ENCODE measurements around the gene RTEL1. TPM values are rescaled to one million over a fixed set of nuclear protein-coding genes. Genes with fewer than 3 reads are reported as not detected.

The RTEL1 gene
- total and polyA plus RNA-seq, 9 of the 15 experiments (the other 6 are each of a cell fraction or from before 2014, with no cell fraction given) = 0.36 to 61.0 (median 17.9) TPM

GRCh38 chr20:63740070-63740626 is 82.0 kb downstream of the RTEL1 start (continued):
- TF ChIP-seq UBTF (IDR thresholded peaks at IDR 0.05; ENCODE audit: borderline replicate concordance in 1 of 2, low read depth in 2 of 2, low read length in 2 of 2) (no peak), CAMTA2 (CRISPR knock-in tag; conservative IDR thresholded peaks at IDR 0.05) (no peak), GTF2E2 (tag; IDR thresholded peaks at IDR 0.05) (no peak), CREM (IDR thresholded peaks at IDR 0.05; ENCODE audit: low read depth) (no peak), ELK1 (CRISPR knock-in tag; IDR thresholded peaks at IDR 0.05) (no peak), HLTF (IDR thresholded peaks at IDR 0.05) (no peak), ZNF583 (CRISPR knock-in tag; IDR thresholded peaks at IDR 0.05) (0 out of 2 replicates have a peak, but pooled peaks have one; percentile 39), ZNF232 (CRISPR knock-in tag; IDR thresholded peaks at IDR 0.05) (no peak), ZNF668 (CRISPR knock-in tag; IDR thresholded peaks at IDR 0.05) (no peak), CBFA2T2 (conservative IDR thresholded peaks at IDR 0.05) (no peak), ZNF143 (CRISPR knock-in tag; IDR thresholded peaks at IDR 0.05) (no peak), YY1 (IDR thresholded peaks at IDR 0.05; ENCODE audit: borderline replicate concordance in 1 of 3, control insufficient read depth in 1 of 3, extremely low read depth in 1 of 3, insufficient read depth in 3 of 3, insufficient read length in 1 of 3, insufficient replicate concordance in 2 of 3, low read depth in 1 of 3, low read length in 2 of 3) (peak in 2 of 3 experiments; percentile 74 to 83), ZNF561 (CRISPR knock-in tag; conservative IDR thresholded peaks at IDR 0.05) (no peak), ZNF354B (CRISPR knock-in tag; IDR thresholded peaks at IDR 0.05) (no peak), HDAC8 (tag; IDR thresholded peaks at IDR 0.05) (no peak), SAFB (IDR thresholded peaks at IDR 0.05; ENCODE audit: borderline replicate concordance, low read depth, low read length) (peak; percentile 95)
- TF ChIP-seq, protein P1, sequence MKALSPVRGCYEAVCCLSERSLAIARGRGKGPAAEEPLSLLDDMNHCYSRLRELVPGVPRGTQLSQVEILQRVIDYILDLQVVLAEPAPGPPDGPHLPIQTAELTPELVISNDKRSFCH (CRISPR knock-in tag; IDR thresholded peaks at IDR 0.05) = no peak
- TF ChIP-seq, protein P1 (tag; IDR thresholded peaks at IDR 0.05) = no peak
- TF ChIP-seq, protein P2, sequence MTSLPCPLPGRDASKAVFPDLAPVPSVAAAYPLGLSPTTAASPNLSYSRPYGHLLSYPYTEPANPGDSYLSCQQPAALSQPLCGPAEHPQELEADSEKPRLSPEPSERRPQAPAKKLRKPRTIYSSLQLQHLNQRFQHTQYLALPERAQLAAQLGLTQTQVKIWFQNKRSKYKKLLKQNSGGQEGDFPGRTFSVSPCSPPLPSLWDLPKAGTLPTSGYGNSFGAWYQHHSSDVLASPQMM (CRISPR knock-in tag; IDR thresholded peaks at IDR 0.05) = no peak
- TF ChIP-seq, protein P3, sequence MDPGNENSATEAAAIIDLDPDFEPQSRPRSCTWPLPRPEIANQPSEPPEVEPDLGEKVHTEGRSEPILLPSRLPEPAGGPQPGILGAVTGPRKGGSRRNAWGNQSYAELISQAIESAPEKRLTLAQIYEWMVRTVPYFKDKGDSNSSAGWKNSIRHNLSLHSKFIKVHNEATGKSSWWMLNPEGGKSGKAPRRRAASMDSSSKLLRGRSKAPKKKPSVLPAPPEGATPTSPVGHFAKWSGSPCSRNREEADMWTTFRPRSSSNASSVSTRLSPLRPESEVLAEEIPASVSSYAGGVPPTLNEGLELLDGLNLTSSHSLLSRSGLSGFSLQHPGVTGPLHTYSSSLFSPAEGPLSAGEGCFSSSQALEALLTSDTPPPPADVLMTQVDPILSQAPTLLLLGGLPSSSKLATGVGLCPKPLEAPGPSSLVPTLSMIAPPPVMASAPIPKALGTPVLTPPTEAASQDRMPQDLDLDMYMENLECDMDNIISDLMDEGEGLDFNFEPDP (CRISPR knock-in tag; IDR thresholded peaks at IDR 0.05) = no peak
- TF ChIP-seq, protein P4, sequence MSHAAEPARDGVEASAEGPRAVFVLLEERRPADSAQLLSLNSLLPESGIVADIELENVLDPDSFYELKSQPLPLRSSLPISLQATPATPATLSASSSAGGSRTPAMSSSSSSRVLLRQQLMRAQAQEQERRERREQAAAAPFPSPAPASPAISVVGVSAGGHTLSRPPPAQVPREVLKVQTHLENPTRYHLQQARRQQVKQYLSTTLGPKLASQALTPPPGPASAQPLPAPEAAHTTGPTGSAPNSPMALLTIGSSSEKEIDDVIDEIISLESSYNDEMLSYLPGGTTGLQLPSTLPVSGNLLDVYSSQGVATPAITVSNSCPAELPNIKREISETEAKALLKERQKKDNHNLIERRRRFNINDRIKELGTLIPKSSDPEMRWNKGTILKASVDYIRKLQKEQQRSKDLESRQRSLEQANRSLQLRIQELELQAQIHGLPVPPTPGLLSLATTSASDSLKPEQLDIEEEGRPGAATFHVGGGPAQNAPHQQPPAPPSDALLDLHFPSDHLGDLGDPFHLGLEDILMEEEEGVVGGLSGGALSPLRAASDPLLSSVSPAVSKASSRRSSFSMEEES (CRISPR knock-in tag; IDR thresholded peaks at IDR 0.05) = no peak
